Gastrocnemius medialis (tissue), 4 donors: ENCODE measurements around the gene LTN1.

Source experiments
- CTCF ChIP-seq, 5 experiments: fragments of 450-650 bp in 3 of 5; fragments of 200-600 bp in 2 of 5; sonication (generic) in 2 of 5; IDR thresholded peaks in 4 of 5; conservative IDR thresholded peaks in 1 of 5; 1 replicate in 4 of 5; 2 replicates in 1 of 5; pipeline ENCODE4 v1.5.1; 2016 to 2019; ENCODE audit warnings: antibody characterized with exemption in 5 of 5, mild to moderate bottlenecking in 3 of 5, moderate library complexity in 3 of 5
- POLR2A ChIP-seq, 2 donors: fragments of 450-650 bp; IDR thresholded peaks; one replicate each; pipeline ENCODE4 v1.6.1; 2017; ENCODE audit warnings: antibody characterized with exemption in 2 of 2, mild to moderate bottlenecking in 2 of 2, moderate library complexity in 2 of 2

GRCh38 chr21:28923439-28923975 is 69.2 kb downstream of the LTN1 start:
- TF ChIP-seq POLR2A (IDR thresholded peaks at IDR 0.05) (no peak), CTCF (IDR thresholded peaks at IDR 0.05 in 4 of 5, conservative IDR thresholded peaks at IDR 0.05 in 1 of 5) (no peak)
